GM19395 (cell line): ENCODE measurements around the gene EEF1AKMT1.
A peak's percentile ranks its signal among the peaks of the same experiment; 100 is the strongest.

Experiments used
- ATAC-seq: cut with Tn5 transposase; IDR thresholded peaks from one replicate; pipeline ENCODE4 v1.9.1; 2021; ENCODE audit warnings: mild to moderate bottlenecking, moderate library complexity; ENCODE audit not compliant: unreplicated experiment

Gene EEF1AKMT1

GRCh38 chr13:20720499-20720898 is 53.3 kb downstream of the EEF1AKMT1 start:
- ATAC-seq, result no peak

GRCh38 chr13:20719783-20720182 is 54.0 kb downstream of the EEF1AKMT1 start:
- ATAC-seq, result no peak

- no peak for ATAC-seq
These were observed 54.7 kb downstream of the EEF1AKMT1 start for GRCh38 chr13:20718958-20719566.

GRCh38 chr13:20717581-20718542 is 55.9 kb downstream of the EEF1AKMT1 start:
- no peak for ATAC-seq

- ATAC-seq, result no peak
These were observed 56.8 kb downstream of the EEF1AKMT1 start for GRCh38 chr13:20716951-20717350.

GRCh38 chr13:20715330-20715712 is 58.4 kb downstream of the EEF1AKMT1 start:
- no peak for ATAC-seq

- ATAC-seq, result no peak
These were observed 59.0 kb downstream of the EEF1AKMT1 start for GRCh38 chr13:20714563-20715329.

GRCh38 chr13:20714161-20714560 is 59.6 kb downstream of the EEF1AKMT1 start:
- no peak for ATAC-seq

GRCh38 chr13:20713751-20714150 is 60.0 kb downstream of the EEF1AKMT1 start:
- ATAC-seq, result no peak

- ATAC-seq, result no peak
These were observed 60.8 kb downstream of the EEF1AKMT1 start for GRCh38 chr13:20713014-20713376.

- no peak for ATAC-seq
These were observed 62.3 kb downstream of the EEF1AKMT1 start for GRCh38 chr13:20711301-20712044.

- no peak for ATAC-seq
These were observed 64.0 kb downstream of the EEF1AKMT1 start for GRCh38 chr13:20709782-20710181.

GRCh38 chr13:20709369-20709768 is 64.4 kb downstream of the EEF1AKMT1 start:
- ATAC-seq, result no peak

GRCh38 chr13:20708216-20708615 is 65.5 kb downstream of the EEF1AKMT1 start:
- ATAC-seq, result no peak

- no peak for ATAC-seq
These were observed 67.1 kb downstream of the EEF1AKMT1 start for GRCh38 chr13:20706661-20707060.

- ATAC-seq, result no peak
These were observed 69.2 kb downstream of the EEF1AKMT1 start for GRCh38 chr13:20704459-20705069.

GRCh38 chr13:20703780-20704458 is 69.8 kb downstream of the EEF1AKMT1 start:
- ATAC-seq, result peak; percentile 81

GRCh38 chr13:20702915-20703779 is 70.6 kb downstream of the EEF1AKMT1 start, which contains the start of gene IL17D:
Gene IL17D (plus strand): TSS chr13:20703699. CDS start chr13:20704002, 303 bp downstream.
- ATAC-seq, result no peak

GRCh38 chr13:20702530-20702914 is 71.2 kb downstream of the EEF1AKMT1 start:
- ATAC-seq, result no peak
